ENCODE measurements around the gene DOCK8.
A peak's percentile ranks its signal among the peaks of the same experiment; 100 is the strongest.

Gene DOCK8

DNA sequence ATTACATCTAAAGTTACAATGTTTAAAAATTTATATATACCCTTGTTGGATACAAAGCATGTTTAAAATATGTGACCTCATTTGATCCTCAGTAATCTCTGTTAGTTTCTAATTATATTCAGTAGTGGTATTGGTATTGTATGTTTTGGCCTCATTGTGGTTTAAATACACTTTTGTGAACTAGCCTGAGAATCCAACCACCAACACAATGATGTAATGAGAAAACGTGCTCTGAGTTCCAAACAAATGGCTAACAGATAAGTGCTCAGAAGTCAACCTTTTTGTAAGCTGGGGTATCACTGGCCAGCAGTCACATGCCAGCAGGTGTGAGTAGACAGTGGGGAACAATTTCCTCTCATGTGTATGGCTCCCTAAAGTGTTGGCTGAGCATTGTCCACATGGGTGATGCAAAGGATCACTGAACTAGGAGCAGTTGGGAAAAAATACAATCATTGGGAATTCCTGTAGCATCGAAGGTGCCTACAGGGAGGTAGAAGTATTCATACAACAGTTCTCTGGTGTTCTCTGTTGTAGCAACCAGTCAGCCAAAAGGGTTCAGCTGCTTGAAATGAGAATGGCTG lies 56.1 kb downstream of the DOCK8 start:
- DNase-seq = no peak

DNA sequence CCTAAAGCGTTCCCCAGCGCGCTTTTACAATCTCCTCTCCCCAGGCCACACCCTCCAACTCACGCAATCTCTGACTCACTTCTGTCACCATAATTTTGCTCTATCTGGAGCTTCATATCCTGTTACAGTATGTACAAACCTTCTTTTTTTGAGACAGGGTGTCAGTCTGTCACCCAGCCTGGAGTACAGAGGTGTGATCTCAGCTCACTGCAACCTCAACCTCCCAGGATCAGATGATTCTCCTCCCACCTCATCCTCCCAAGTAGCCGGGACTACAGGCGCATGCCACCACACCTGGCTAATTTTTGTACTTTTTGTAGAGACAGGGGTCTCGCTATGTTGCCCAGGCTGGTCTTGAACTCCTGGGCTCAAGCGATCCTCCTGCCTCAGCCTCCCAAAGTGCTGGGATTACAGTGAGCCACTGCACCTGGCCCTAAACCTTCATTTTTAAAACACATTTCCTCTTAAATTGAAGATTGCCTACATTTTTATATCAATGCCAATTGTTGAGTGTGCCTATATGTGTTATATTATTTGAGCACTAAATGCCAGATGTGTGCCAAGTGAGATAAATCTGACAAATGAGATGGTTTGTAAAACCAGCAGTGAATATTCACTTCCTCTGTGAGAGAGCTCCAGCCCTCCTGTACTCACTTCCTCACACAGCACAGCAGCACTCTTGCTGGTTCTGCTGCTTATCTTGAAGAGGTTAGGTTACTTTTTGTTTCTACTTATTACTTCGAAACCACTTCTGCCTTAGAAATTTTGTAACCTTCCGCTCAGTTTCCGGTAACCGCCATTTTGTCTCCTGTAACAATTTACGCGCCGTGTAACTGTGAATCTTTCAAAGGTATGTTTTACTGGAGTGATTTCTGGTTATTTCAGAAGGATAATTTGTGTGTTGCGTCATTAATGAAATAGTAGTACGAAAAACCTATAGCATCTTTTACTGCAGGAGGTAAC lies 57.9 kb downstream of the DOCK8 start:
- DNase-seq = peak; percentile 72

DNA sequence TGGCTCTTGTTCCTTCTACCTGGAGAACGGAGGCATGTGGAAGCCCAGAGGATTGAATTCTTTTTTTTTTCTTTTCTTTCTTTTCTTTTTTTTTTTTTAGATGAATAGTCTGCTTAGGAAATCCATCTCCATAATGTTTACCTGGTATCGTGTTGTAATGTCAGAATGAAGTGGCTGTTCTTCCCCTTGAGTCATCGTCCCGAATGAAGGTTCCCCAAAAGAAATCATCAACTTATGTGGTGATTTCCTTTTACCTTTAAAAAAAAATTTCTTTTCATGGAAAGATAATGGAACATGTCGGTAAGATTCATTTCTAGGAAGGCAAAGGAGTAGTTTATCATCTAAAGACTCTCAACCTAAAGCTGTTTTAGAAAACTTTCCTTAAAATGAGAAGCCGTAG lies 59.7 kb downstream of the DOCK8 start:
- DNase-seq = peak; percentile 7

DNA sequence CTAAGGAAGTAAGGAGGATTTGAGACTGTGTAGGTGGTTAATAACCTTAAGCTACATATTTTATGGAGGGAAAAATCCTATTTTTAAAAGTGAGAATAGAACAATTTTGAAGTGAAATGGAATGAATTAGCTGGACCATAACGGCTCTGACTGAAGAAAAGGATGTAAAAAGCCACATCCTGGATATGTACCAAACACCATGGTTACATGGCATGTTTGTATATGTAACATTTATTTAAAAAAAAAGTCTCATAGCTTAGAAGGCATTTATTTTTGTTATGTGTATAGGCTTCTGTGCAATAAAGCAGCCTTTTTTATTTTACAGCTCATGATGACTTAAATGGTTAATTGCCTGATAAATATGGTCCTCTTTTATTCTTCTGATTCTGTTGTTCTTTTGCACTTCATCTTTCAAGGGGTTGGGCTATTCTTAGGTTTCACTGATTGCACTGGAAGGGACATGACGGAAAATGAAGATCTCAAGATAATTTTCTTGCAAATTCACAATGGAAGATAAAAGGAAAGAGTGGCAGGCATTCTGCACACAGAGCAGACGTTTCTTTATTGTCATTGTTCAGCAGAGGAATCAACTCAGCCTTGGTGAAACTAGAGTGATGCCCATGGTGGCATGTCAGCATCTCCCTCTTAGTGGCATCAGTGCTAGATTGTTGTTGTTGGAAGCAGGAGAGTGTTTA lies 63.1 kb downstream of the DOCK8 start:
- DNase-seq = peak; percentile 9

DNA sequence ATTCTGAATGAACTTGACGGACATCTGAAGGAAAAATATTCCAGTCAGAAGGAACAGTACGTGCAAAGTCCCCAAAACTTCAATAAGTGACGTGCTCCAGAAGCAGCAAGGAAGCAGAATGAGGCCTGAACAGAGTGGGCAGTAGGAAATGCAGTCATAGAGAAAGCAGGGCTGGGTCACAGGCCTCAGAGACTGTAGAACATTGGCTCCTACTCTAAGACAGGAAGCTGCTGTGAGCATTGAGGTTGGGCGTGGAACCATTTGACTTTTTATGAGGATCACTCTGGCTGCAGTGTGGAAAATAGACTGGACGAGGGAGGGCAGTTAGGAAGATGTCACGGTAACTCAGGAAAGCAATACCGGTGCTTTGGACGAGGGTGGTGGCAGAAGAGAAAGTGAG lies 64.0 kb downstream of the DOCK8 start:
- peak; percentile 23 for DNase-seq

DNA sequence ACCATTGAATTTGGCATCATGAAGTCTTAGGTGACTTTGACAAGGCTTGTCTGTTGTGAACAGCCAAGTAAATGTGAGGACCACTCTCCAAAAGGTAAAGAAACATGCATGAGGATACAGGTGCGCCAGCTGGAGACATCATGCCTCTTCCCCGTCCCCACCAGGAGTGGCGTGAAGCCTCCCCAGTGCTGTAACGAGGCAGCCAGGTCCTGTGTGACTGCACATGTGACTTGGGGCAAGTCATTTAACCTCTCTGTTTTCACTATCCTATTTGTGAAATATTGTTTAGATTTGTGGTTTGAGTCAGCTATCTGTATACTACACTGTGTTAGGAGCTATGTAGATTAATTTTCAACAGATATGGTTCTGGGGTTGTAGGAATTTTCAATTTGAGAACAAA lies 65.0 kb downstream of the DOCK8 start:
- no peak for DNase-seq

DNA sequence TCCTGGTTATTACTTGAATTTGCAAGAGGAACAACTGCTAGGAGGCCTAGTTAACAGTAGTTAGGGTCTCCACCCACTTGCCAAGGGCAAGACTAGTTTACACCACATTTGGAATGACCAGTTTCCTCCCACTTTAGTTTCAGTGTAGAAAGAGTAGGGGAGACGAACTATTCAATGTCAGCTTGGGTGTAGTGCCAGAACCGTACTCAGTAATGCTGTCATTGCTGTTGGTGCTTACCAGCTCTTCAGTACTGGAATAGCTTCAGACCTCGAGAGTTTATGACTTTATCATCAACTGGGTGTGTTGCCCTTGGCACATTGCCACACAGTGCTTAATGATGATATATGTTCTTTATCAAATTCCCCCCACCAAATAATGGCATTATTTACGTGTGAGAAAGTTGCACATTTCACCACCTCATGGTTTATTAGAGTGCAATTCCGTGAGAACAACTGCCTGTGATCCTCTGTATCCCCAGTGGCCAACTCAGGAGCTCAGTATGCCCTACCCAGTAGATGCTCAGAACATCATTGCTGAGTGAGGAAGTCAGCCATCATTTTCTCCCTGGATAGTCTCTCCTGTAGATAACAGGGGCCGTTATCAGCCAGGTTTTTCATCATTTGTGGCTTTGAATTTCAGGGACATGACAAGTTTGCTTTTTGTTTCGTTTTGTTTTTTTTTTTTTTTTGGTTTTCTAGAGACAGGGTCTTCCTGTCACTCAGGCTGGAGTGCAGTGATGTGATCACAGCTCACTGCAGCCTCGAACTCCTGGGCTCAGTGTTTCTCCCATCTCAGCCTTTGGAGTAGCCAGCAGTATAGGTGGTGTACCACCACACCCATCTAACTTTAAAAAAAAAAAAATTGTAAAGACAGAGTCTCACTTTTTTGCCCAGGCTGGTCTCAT lies 67.3 kb downstream of the DOCK8 start:
- peak; percentile 20 for DNase-seq

DNA sequence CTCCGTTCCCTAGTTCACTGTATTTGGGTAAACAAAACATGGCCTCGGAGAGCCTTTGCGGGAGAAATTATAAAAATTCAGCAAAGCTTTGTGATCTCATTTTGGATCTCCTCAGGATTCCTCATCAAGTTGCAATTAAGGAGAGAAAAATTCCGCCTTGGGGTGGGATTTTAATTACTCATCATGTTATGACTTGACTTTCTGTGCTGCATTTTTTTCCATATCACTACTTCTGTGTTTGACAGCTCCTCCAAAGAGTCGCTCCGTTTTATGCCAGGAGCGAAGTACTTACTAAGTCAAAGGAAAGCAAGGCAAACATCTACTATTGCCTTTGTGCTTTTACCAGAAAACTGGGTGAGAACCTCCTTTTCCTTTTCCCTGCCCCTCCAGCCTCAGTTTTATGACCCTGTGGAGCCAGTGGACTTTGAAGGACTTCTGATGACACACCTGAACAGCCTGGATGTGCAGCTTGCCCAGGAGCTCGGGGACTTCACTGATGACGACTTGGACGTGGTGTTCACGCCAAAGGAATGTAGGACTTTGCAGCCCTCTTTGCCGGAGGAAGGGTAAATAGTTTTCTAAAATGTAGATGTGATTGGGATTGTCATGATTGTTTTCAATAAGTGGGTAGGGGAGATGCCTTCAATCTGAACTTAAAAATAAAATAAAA lies 71.5 kb downstream of the DOCK8 start:
- DNase-seq = no peak

DNA sequence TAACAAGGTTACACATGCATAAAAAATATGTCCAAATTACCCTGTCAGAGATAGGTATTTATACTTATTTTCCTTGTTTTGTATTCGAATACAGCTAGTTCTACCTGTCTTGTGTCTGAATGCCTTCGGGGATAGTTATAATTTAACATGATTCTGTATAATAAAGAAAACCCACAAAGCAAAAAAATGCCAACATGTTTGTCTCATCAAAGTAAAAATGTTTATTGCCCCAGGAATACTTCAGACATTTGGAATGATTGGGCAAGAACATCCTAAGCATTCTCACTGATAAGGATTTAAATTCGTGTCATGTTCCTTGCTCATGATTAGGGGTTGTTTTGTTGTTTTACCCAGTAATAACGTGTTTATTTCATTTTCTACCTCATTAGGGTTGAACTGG lies 74.5 kb downstream of the DOCK8 start:
- DNase-seq = no peak

DNA sequence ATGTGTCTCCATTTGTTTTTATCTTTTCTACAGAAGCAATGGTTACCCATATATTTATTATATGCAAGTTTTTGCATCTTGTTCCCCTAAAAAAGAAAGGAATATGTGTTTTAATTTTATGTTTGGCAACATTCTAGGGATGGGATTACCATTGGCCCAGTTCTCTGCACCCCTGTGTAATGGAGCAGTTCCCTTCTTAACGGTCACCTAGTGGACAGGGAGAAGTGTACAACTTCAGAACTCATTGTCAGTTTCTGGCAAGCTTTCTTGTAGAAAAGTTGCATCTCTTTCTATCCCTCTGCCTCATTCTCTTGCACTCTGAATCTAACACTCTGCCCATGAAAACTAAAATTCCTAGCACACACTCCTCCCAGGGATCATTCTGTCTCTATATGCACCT lies 78.2 kb downstream of the DOCK8 start:
- no peak for DNase-seq

DNA sequence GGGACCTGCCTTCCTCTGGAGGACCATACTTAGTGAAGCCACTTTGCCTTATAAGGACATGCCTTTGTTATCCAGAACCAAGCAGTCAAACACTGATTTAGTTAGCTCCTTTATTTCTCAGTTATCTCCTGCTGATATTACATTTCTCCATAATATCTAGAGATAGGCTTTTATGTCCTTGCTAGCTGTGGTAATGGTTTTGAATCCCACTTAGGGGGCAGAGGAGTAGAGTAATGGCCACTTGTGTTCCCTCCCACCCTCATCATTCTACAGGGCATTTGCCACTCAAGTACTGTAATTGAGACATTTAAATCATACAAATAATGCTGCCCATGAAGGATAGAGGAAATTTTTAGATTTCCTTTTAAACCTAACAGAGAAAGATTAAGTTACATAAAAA lies 80.9 kb downstream of the DOCK8 start:
- no peak for DNase-seq

DNA sequence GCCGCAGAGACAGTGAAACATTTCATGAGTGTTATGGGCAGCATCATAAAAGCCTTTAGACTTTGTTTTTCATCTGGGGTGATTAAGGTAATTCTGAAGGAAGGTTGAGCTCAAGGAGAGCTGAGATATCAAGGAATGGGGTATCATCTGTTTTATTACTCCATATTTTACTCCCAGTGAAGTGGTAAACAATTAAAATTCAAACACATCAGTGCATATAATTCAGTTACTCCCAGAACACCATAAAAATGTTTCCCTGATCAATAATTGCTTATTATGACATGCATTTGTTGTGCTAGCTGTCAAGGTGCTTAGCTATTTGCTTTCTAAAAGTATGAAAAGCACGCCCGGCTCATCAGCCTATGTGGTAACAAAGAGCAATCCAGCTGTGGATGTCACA lies 81.7 kb downstream of the DOCK8 start:
- no peak for DNase-seq

DNA sequence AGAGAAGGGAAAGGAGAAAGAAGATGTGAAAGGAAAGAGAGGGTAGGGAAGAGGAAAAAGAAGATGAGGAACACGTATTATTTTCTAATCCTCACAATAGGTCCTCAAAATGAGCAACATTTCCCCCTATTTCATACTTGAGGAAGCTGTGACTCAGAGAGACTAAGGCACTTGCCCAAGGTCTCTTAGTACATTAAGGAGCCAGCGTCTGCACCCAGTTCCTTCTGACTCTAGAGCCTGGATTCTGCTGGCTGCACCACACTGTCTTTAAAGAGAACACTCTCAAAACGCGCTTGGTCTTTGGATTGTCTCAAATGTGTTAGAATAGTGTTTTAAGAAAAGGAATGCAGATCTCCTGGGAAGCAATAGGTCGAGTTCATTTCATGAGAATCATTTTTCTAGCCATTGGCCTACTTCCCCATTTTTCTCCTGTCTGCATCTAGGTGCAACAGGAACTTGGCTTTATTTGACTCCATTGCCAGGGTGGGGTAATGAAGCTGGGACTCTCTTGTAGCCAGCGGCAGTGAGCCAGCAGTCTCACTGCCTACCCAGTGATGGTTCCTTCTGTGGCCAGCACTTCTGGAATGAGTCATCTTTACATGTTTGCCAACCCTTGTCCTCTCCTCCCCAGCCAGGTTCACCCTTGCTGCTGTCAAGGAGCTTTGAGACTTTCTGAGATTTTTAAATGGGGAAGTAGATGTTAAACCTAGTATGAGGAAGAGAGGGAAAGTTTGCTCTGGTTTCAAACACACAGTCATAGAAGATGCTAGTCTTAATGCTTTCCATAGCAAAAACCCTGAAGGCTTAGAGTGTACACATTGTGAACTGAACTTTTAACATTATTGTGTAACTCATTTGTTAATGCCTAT lies 82.7 kb downstream of the DOCK8 start:
- DNase-seq = no peak

DNA sequence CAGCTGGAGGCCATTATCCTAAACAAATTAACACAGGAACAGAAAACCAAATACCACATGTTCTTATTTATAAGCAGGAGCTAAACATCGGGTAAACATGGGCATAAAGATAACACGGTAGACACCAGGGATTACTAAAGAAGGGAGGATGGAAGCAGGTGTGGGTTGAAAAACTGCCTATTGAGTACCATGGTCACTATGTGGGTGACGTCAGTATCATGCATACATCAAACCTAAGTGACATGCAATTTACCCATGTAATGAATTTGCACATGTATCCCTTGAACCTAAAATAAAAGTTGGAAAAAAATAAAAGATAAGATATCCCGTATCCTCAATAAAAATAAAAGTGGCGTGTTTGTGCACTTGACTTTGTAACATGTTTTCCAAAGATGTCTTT lies 88.8 kb downstream of the DOCK8 start:
- no peak for DNase-seq

DNA sequence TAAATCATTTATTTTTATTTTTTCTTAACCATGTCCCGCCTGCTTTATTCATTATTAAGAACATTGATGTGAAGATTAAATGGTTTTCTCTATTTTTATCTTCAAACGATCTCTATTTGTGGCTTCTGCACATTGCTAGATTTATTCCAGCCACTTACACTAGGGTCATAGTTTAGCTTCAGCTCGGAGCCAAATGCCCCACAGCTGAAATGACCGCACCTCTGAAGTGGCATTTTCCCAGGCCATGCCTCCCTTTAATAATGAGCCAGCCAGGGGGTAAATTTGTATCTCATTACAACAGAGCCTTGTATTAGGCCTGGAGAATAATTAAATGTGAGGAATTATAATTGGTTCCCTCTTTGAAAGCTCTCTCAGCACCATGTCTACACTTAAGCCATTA lies 89.4 kb downstream of the DOCK8 start:
- no peak for DNase-seq

DNA sequence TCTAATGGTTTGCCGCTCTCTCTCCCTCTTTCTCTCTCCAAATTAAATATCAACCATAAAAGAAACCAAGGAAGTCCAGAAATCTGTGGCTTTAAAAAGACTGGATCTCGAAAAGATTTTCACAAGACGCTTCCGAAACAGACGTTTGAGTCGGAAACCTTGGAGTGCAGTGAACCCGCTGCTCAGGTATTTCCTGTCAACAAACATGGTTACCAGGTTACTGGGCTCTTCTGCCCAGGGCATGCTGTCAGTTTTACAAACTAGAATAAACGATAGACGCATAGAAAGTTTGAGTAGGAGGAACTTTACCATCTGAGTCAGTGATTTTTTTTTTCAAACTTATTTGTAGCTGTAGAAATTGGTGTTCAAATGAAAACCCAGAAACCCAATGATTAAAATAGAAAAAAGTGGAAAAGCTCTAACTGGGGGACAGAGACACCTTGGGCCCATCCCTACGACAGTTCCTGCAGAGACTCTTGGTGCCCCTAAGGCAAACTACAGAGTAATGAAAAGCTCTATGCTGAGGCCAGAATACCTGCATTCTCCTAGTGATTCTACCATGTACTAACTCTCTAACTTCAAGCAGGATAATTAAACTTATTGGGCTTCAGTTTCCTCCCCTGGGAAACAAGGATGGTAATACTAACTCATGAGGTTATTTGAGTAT lies 90.0 kb downstream of the DOCK8 start:
- DNase-seq = peak; percentile 5

DNA sequence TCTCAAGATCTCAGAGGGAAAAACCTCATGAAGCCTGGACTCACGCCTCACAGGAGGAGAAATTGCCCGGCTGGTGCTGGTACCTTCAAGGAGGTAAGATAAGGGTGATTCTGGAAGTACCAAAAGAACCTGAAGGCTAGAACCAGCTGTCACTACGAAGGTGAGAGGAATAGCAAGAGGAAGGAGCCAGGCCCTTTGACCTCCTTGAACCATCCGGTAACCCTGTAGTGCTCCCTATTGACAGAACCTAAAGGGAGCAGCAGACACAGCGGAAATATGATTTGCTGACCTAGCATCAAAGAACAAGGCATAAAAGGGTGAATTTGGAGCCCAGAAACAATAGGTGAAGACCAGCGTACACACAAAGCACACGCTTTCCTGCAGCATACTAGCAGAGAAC lies 92.2 kb downstream of the DOCK8 start:
- peak; percentile 26 for DNase-seq

DNA sequence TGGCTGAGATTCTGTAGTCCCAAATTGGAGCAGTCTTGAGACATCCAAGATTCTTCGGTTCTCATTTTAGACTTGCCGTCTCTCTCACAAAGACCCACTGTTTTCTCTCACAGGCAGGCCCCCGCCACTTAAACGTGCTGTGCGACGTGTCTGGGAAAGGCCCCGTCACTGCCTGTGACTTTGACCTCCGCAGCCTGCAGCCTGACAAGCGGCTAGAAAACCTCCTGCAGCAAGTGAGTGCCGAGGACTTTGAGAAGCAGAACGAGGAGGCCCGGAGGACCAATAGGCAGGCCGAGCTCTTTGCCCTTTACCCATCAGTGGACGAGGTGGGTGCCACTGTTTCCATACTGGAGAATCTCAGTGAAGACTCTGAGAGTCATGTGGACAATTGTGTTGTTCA lies 97.2 kb downstream of the DOCK8 start:
- DNase-seq = no peak

DNA sequence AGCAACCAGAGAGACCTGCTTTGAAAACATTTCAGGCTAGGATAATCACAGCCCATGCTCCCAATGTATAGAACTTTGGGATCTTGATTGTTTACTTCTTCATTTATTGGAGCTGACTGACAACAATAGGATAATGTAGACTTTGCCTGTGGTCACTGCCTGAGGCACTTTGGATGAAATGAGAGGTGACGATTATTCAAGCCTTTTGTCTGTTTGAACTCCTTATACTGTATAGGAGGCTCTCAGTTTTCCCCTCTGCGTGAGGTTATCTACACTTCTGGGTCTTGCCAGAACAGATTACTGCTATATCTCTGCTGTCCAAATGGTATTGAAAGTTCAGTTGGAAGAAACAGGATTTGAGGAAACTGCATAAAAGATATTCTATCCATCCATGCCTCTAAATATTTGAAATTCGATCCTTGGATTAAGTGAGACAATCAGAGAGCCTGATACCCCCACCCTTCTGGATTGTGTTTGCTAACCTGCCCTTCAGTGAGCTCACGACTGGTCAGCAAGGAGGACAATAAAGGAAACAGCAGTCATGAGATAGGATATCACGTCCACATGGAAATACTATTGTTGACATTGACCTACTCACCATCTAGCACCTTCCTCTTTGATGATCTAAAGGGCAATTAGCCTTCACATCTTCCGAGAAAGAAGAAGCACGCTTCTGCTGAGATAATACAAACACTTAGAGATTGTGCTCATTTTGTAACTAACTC lies 98.1 kb downstream of the DOCK8 start:
- no peak for DNase-seq
